IMR-90 (cell line): ENCODE measurements around the gene PMEPA1. TPM values are rescaled to one million over a fixed set of nuclear protein-coding genes. Genes with fewer than 3 reads are reported as not detected.

ENCODE experiments used
- polyA plus RNA-seq, 3 experiments: library from polyadenylated mRNA; depleted of rRNA; stranded (reverse); fragments of >200 nt; gene quantifications; 2 replicates each; pipeline ENCODE4 v1.2.3, GENCODE V29; 2012; ENCODE audit warnings: low replicate concordance in 1 of 3
- total RNA-seq: library from RNA; depleted of rRNA; stranded (reverse); fragments of >200 nt; gene quantifications from 2 replicates; pipeline ENCODE4 v1.2.3, GENCODE V29; 2012; rRNA removed

The PMEPA1 gene
- total and polyA plus RNA-seq, 2 of the 4 experiments (the other 2 are of a cell fraction), result 2.0 to 6.9 TPM

Other genes starting within 250 kb of the PMEPA1 start
- not detected in 2 replicates for gene CTCFL, start 184.9 kb downstream of the PMEPA1 start, total RNA-seq
- gene CTCFL, start 184.9 kb downstream of the PMEPA1 start, polyA plus RNA-seq (2012; rRNA removed), result not detected in 2 replicates
- not detected in 2 replicates for gene PCK1, start 148.9 kb downstream of the PMEPA1 start, total RNA-seq
- not detected in 2 replicates for gene PCK1, start 148.9 kb downstream of the PMEPA1 start, polyA plus RNA-seq (2012; rRNA removed)
- not detected in 2 replicates for gene ZBP1, start 89.6 kb downstream of the PMEPA1 start, total RNA-seq
- gene ZBP1, start 89.6 kb downstream of the PMEPA1 start, polyA plus RNA-seq (2012; rRNA removed), result not detected in 2 replicates